Retinal pigment epithelial cell (primary cell): Measurements from ENCODE around the gene JADE1.
A peak's percentile ranks its signal among the peaks of the same experiment; 100 is the strongest.

Source experiments
- DNase-seq: peaks from one replicate; pipeline ENCODE4 v3.0.0-alpha.2; 2010; ENCODE audit warnings: low read depth
- H3K4me3 ChIP-seq: 2 replicates; pipeline ENCODE4 v1.5.1; 2011; ENCODE audit warnings: mild to moderate bottlenecking, low read length, control low read depth, moderate library complexity
- CTCF ChIP-seq: conservative IDR thresholded peaks from 2 replicates; pipeline ENCODE4 v1.5.1; 2011; ENCODE audit warnings: low read depth, low read length, control low read depth, inconsistent platforms

JADE1 gene

GRCh38 chr4:128809477-128810330 is at the start of gene JADE1:
Gene JADE1, plus strand, starts transcription at chr4:128809700. Its CDS starts 22,059 bp downstream, at chr4:128831759.
- peak within 1 kb of the TSS; percentile 70 for H3K4me3 ChIP-seq
- peak; percentile 65 for TF ChIP-seq CTCF

GRCh38 chr4:128766781-128767180 is 42.7 kb upstream of the JADE1 start:
- no peak for TF ChIP-seq CTCF
- H3K4me3 ChIP-seq = no peak overlapping the region
- DNase-seq = no peak

More at GRCh38 chr4:128809477-128810330, at the start of gene JADE1:
- DNase-seq = peak; percentile 86

- TF ChIP-seq CTCF = no peak
- DNase-seq = peak; percentile 17
- H3K4me3 ChIP-seq = no peak overlapping the region
Measured at GRCh38 chr4:128768373-128768996, 41.0 kb upstream of the JADE1 start.

DNA sequence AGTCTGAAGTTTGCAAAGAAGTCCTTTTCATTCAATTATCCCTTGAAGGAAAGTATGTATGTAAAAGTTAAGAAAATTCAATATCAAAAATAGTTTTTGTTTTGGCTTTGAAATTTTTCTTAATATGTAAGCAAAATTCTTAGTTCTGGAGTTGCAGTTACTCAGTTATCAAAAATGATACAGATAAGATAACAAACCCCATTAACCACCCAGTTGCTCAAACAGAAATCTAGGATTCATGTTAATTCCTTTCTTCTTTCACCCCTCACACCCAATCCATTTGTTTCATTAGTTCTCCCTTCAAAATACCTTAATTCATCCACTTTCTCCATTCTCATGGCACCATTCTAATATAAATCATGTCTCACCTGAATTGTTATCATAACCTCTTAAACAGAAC is 40.5 kb upstream of the JADE1 start:
- no peak for DNase-seq
- H3K4me3 ChIP-seq = no peak overlapping the region
- TF ChIP-seq CTCF = no peak

GRCh38 chr4:128770807-128771206 is 38.7 kb upstream of the JADE1 start:
- TF ChIP-seq CTCF = no peak
- no peak overlapping the region for H3K4me3 ChIP-seq
- DNase-seq = no peak

GRCh38 chr4:128775477-128775876 is 34.0 kb upstream of the JADE1 start:
- no peak for DNase-seq
- TF ChIP-seq CTCF = no peak
- H3K4me3 ChIP-seq = no peak overlapping the region
